ENCODE results near the gene ZMYND15.

ZMYND15 gene

DNA sequence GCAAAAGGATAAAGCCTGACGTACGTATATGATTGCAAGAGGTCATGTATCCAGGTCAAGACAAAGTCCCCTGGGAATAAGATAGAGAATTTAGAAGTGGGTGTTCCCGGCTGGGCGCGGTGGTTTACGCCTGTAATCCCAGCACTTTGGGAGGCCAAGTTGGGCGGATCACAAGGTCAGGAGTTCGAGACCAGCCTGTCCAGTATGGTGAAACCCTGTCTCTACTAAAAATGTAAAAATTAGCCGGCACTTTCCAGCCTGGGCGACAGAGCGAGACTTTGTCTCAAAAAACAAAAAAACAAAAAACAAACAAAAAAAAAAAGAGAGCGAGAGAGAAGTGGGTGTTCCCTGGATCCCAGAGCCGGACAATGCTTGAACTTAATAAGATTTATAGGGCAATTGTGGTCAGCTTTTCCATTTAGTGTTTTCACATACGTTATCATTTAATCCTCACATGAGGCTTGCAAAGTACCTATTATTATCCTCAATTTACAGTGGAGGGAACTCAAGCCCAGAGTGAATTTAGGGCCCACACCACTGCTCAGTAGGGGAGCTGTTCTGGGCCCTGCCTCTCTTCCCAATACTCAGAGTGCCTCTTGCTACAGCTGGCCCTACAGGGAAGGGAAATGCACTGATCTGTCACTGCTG, 48.6 kb downstream of the ZMYND15 start:
- no peak for DNase-seq

DNA sequence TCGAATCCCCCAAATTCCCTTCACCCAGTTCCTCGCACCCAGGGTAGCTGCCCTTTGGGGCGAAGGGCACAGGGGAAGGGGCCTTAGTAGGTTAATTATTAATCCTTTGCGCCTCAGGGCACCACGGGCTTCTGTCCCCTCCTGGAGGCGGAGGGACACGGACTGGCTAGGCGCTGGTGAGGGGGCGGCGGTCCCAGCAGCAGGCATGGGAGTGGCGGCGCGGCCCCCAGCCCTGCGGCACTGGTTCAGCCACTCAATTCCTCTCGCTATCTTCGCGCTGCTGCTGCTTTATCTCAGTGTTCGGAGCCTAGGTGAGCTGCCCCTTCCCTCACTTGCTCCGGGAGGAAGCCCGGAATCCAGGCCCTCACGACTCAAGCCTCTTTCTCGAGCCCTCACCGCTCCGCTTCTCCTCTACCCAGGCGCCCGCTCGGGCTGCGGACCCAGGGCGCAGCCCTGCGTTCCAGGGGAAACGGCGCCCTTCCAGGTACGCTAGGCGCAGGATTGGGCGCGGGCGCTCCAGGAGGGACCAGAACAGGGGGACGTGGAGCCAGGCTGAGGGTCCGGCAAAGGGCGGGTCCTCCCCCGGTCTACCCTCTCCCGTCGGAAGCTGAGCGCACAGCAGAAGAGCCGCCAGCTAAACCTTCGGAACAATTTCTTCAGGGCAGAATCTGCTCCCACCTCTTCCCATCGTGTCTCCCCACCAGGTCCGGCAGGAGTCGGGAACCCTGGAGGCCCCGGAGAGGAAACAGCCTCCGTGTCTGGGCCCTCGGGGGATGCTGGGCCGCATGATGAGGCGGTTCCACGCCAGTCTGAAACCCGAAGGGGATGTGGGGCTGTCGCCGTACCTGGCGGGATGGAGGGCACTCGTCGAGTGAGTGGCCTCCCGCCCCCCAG, 49.4 kb downstream of the ZMYND15 start, which contains the start of gene GLTPD2:
TSS of gene GLTPD2 (plus strand) at position 158 of the 894 bp plus-strand sequence. CDS start at position 206, 48 bp downstream.
- no peak for DNase-seq

DNA sequence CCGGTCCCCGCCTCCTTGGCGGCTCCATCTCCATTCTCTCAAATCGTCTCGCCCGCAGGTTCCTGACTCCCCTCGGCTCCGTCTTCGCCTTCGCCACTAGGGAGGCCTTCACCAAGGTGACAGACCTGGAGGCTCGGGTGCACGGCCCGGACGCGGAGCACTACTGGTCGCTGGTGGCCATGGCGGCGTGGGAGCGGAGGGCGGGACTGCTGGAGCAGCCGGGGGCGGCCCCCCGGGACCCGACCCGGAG, 50.0 kb downstream of the ZMYND15 start:
- no peak for DNase-seq

DNA sequence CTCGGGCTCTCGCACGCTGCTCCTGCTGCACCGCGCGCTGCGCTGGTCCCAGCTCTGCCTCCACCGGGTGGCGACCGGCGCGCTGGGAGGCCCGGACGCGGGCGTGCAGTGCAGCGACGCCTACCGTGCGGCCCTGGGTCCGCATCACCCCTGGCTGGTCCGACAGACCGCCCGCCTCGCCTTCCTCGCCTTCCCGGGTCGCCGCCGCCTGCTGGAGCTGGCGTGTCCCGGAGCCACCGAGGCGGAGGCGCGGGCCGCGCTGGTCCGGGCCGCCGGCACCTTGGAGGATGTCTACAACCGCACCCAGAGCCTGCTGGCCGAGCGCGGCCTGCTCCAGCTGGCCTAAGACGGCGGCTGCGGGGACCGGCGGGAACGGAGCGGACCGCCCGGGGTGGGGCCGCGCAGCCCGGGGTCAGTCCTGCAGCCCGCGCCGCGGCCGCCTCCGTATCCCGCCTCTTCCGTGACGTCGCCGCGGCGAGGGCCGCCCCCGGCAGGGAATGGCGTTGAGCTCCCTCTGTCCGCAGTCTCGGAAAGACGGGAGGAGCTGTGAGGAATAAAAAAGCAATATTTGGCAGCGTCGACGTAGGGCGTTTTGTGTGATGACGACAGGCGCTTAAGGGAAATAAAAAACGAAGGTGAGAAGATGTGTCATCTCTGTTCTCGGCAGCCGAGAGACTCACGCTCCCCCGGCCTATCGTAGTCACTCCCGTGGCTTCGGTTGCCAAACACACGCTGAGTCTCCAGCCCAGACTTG, 50.5 kb downstream of the ZMYND15 start:
- DNase-seq: peak; percentile 90

DNA sequence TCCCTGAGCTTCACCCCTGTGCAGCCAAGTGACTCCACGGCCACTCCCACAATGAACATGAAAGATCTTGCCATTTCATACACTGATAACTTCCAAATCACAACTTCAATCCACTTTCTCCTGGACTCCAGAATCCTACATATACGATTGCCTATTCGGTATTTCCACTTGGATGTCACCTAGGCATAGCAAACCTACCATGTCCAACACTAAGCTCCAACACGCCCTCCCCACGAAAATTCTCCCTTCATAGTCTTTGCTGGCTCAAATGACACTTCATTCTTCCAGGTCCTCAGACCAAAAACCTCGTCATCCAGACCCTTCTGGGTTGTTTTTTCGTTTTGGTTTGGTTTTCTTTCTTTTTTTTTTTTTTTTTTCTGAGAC, 51.1 kb downstream of the ZMYND15 start:
- no peak for DNase-seq

DNA sequence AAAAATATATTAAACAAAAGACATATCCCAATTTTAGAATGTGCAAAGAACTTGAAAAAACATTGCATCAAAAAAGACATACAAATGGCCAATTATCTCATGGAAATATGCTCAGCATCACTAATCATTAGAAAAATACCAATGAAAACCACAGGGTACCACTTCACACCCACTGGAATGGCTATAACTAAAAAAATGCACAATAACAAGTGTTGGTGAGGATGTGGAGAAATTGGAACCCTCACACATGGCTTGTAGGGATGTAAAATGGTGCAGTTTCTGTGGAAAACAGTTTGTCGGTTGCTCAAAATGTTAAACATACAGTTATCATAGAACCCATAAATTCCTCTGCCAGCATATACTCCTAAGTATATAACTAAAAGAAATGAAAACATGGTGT, 55.5 kb downstream of the ZMYND15 start:
- no peak for DNase-seq
